SJCRH30 (cell line): ENCODE measurements around the gene VRK1. TPM values are rescaled to one million over a fixed set of nuclear protein-coding genes. Genes with fewer than 3 reads are reported as not detected.

ENCODE experiments used
- DNase-seq, 2 experiments: peaks; one replicate each; pipeline ENCODE4 v3.0.0-alpha.2; 2015 to 2020
- H3K27ac ChIP-seq: fragments of 250-450 bp; sonication (Bioruptor Pico); 2 replicates; pipeline ENCODE4 v1.5.1; 2020; ENCODE audit warnings: mild to moderate bottlenecking, moderate library complexity
- H3K27me3 ChIP-seq: fragments of 250-450 bp; sonication (Bioruptor Pico); 2 replicates; pipeline ENCODE4 v1.5.1; 2020; ENCODE audit warnings: mild to moderate bottlenecking, moderate library complexity
- H3K36me3 ChIP-seq: fragments of 250-450 bp; sonication (Bioruptor Pico); 2 replicates; pipeline ENCODE4 v1.5.1; 2020; ENCODE audit warnings: mild to moderate bottlenecking, moderate library complexity
- H3K4me1 ChIP-seq: fragments of 250-450 bp; sonication (Bioruptor Pico); 2 replicates; pipeline ENCODE4 v1.5.1; 2020; ENCODE audit warnings: mild to moderate bottlenecking, moderate library complexity
- H3K4me3 ChIP-seq: fragments of 250-450 bp; sonication (Bioruptor Pico); 2 replicates; pipeline ENCODE4 v1.5.1; 2020; ENCODE audit warnings: mild to moderate bottlenecking, moderate library complexity
- H3K9me3 ChIP-seq: fragments of 250-450 bp; sonication (Bioruptor Pico); replicated peaks from 2 replicates; pipeline ENCODE4 v1.5.1; 2020; ENCODE audit warnings: mild to moderate bottlenecking, moderate library complexity
- total RNA-seq: library from RNA; depleted of rRNA; stranded (reverse); fragments of >200 nt; shearing (Covaris generic); gene quantifications from 2 replicates; pipeline ENCODE4 v1.2.3, GENCODE V29; 2014

The VRK1 gene
- total RNA-seq, 1 experiment from 2014 or later, result 119 TPM

DNA sequence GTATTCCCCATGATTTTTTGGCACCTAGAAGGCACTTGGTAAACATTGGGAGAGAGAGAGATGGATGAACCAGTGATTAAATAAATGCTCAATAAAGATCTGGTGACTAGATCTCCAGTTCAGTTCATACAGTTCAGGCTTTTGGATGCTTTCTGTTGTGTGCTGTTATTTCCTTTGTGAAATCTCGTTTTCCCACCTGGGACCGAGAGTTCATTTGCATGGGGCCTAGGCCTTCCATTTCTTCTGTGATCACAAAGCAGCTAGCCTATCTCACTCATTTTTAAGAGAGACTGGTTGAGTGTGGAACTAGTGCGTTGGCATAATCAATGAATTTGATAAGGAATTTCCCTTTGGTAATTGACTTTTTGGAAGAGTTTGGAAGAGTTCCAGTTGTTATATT lies 104.0 kb downstream of the VRK1 start:
- Histone ChIP-seq H3K4me3 (no peak overlapping the region), H3K4me1 (no peaks in the 10 kb centered on the region), H3K9me3 (no peaks in the 10 kb centered on the region), H3K27ac (no peak overlapping the region), H3K36me3 (no peaks in the 10 kb centered on the region; the same call in 1 of the 2 replicates), H3K27me3 (no peaks in the 10 kb centered on the region)
- DNase-seq, result no peak

DNA sequence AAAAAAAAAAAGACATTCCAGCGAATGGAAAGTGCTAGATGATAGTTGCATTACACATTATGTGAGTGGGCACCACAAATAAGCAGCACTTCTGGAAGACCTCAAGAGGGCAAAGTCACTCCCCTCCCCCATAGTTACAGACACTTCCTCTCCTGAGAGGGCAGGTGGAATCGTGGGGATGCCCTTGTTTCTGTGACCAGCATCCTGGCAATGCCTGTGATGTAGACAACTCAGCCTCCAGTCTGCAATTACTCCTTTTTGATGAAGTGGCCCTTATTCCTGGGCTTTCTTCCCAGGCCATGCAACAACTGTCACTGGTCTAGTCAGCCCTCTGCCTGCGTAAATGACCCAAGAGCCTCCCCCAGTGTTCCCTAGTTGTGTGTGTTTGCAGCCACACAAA lies 104.8 kb downstream of the VRK1 start:
- H3K36me3 ChIP-seq, result no peaks in the 10 kb centered on the region; the same call in 1 of the 2 replicates
- H3K4me1 ChIP-seq, result no peaks in the 10 kb centered on the region
- H3K27ac ChIP-seq, result no peak overlapping the region
- H3K9me3 ChIP-seq, result no peaks in the 10 kb centered on the region
- no peak for DNase-seq
- H3K4me3 ChIP-seq, result no peak overlapping the region
- H3K27me3 ChIP-seq, result no peaks in the 10 kb centered on the region

DNA sequence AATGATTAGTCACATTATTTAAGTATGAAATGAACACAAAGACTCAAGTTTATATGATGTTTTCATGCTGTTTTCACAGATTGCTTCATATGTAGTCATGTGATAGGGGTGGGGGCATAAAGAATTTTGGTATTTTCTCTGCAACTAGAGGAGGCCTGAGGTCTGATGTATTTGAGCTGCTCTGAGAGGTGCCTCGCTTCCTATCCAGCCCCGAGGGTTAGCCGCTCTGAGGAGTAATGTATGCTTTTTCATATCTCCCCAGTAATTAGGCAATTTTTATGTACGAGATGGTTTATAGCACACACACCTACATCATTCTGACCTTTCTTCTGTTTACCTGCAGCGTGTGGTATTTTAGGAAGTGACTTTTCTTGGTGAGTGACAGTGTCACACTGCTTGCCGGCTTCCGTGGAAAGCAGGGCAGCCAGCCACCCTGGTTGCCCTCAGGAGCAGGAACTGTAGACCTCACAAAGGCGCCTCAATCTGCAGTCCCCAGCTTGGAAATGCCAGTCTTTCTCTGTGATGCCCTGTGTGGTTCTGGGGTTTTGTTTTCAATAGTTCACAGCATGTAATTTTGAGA lies 106.4 kb downstream of the VRK1 start:
- H3K27ac ChIP-seq, result no peak overlapping the region
- H3K4me3 ChIP-seq, result no peak overlapping the region
- H3K9me3 ChIP-seq, result no peaks in the 10 kb centered on the region
- H3K36me3 ChIP-seq, result no peaks in the 10 kb centered on the region; the same call in 1 of the 2 replicates
- no peaks in the 10 kb centered on the region for H3K4me1 ChIP-seq
- DNase-seq, result no peak
- no peaks in the 10 kb centered on the region for H3K27me3 ChIP-seq

DNA sequence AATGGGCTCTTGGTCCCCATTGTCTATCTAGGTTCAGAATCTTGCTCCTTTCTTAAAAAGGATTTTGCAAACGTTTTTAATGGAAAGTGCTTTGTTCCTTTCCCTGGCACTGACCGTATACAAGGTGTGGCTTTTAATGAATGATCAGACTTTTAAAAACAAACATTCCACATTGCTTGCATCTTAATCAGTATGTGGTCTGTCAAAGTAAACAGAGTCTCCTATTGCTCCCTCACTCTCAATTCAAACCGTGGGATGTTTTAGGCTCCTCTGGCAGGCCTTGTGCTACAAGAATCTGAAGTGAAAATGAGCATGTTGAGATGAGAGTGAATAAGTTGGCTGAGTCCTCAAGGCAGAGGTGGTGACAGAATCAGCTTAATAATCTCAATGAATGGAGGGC lies 107.0 kb downstream of the VRK1 start:
- H3K36me3 ChIP-seq, result no peaks in the 10 kb centered on the region; the same call in 1 of the 2 replicates
- no peak overlapping the region for H3K4me3 ChIP-seq
- no peak overlapping the region for H3K27ac ChIP-seq
- no peak for DNase-seq
- H3K4me1 ChIP-seq, result no peaks in the 10 kb centered on the region
- no peaks in the 10 kb centered on the region for H3K27me3 ChIP-seq
- H3K9me3 ChIP-seq, result no peaks in the 10 kb centered on the region

DNA sequence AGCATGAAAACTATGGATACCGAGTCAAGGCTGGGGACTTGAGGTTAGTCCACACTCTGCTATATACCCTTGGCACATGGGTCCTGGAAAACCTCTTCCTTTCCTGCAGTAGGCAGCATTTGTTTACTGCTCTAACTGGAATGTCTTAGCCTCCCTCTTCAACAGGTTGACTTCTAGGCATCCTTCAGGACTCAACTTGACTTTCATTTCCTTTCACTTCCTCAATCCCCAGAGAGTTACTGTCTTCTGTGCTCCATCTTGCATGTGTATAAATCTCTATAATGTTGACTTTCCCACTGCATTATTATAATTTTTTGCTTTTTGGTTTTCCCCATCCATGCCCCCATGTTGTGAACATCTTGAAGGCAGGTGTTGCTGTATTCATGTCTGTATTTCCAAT lies 107.9 kb downstream of the VRK1 start:
- no peaks in the 10 kb centered on the region for H3K36me3 ChIP-seq
- no peak overlapping the region for H3K27ac ChIP-seq
- no peak overlapping the region for H3K4me3 ChIP-seq
- no peak for DNase-seq
- H3K4me1 ChIP-seq, result no peaks in the 10 kb centered on the region
- no peaks in the 10 kb centered on the region for H3K27me3 ChIP-seq
- peaks cover 3% of the 10 kb centered on the region for H3K9me3 ChIP-seq

DNA sequence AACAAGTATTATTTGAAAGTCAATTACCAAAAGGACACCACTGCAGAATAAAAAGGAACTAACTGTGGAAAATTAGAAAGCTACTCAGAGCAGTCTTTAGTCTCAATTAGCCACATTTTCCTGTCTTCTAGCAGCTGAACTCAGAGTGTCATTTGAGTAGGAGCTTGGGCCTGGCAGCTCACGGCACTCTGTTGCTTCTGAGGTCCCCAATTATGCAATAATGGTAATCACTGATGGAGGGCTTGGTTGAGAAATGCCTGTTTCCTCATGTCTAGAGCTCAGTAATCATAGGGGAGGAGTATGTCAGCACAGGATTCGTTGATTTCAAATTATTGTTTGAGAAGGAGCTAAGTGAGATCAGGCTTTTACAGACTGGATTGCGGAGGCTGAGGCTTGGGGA lies 108.6 kb downstream of the VRK1 start:
- no peak overlapping the region for H3K4me3 ChIP-seq
- no peaks in the 10 kb centered on the region for H3K36me3 ChIP-seq
- H3K4me1 ChIP-seq, result no peaks in the 10 kb centered on the region
- DNase-seq, result no peak
- H3K9me3 ChIP-seq, result peaks cover 3% of the 10 kb centered on the region
- no peaks in the 10 kb centered on the region for H3K27me3 ChIP-seq
- no peak overlapping the region for H3K27ac ChIP-seq

DNA sequence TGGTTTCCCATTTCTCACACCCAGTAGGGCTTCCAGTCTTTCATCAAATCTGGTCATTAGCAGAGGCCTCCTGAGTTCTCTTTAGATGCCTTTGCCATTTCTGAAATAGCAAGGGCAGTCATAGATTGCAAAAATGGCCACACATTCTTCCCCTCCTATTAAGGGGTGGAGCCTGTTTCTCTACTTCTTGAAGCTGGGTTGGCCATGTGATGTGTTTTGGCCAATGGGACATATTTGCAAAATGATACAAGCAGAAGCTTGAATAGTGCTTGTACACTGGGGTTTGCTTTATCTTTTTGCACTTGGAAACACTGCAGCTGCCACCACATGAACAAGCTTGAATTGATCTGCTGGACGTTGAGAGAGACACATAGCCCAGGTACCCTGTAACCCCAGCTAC lies 109.3 kb downstream of the VRK1 start:
- DNase-seq, result no peak
- Histone ChIP-seq H3K9me3 (peaks cover 3% of the 10 kb centered on the region), H3K4me1 (no peaks in the 10 kb centered on the region)

DNA sequence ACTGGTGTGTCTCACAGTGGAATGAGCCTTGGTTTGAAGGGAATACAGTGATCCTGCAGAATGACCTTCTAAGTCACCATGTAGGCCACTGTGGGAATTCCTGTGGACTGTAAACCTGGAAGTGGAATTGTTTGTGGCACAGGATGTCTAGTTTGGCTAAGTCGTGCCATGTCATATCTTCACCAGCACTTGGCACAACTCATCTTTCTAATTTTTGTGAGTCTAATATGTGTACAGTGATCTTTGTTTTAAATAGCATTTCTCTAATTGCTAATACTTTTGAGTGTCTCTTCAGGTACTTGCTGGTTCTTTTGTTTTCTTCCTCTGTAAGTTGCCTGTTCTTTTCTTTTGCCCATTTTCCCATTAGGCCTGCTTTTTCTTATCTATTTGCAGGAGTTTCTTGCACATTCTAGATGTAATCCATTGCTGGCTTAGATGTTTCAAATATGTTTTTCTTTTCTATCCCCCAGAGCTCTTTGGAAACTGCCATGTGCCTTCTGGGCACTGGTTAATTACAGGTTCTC lies 112.7 kb downstream of the VRK1 start:
- DNase-seq, result no peak
- H3K36me3 ChIP-seq, result no peaks in the 10 kb centered on the region
- no peaks in the 10 kb centered on the region for H3K27me3 ChIP-seq
- no peaks in the 10 kb centered on the region for H3K4me1 ChIP-seq
- H3K9me3 ChIP-seq, result peaks cover 3% of the 10 kb centered on the region
- H3K27ac ChIP-seq, result no peak overlapping the region
- no peak overlapping the region for H3K4me3 ChIP-seq

More for the DNA sequence above, 109.3 kb downstream of the VRK1 start:
- H3K27ac ChIP-seq, result no peak overlapping the region
- no peaks in the 10 kb centered on the region for H3K27me3 ChIP-seq
- H3K4me3 ChIP-seq, result no peak overlapping the region
- H3K36me3 ChIP-seq, result no peaks in the 10 kb centered on the region

DNA sequence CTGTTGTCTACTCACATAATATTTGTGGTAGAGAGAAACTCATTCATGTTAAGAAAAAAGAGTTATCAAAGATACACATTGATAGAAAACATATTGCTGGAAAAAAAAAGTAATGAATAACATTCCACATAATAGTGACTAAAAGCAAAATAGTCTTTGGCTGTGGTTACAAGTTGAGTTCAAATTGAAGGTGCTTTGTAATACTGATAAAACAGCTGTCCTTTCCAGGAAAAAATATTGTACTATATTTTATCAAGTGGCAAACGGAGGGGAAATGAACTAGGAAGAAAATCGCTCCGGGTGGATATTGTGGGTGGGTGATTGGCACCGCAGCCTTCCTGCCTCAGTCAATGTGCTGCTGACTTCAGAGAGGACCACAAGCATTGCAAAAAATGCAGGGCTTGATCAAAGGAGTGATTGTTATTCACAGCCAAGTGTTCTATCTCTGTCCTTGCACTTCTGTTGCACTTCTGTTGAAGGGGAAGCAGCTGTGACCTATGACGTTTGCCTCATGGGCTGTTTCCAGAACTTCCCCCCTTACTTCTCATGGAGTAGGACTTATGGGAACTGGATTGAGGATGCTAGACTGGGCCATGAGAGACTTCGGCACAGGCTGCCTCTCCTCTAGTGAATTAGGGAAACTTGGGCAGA lies 114.4 kb downstream of the VRK1 start:
- Histone ChIP-seq H3K27ac (no peak overlapping the region), H3K36me3 (no peaks in the 10 kb centered on the region), H3K9me3 (peaks cover 3% of the 10 kb centered on the region), H3K27me3 (no peaks in the 10 kb centered on the region), H3K4me1 (no peaks in the 10 kb centered on the region), H3K4me3 (no peak overlapping the region)
- DNase-seq, result peak in 1 of 2 experiments; percentile 11

DNA sequence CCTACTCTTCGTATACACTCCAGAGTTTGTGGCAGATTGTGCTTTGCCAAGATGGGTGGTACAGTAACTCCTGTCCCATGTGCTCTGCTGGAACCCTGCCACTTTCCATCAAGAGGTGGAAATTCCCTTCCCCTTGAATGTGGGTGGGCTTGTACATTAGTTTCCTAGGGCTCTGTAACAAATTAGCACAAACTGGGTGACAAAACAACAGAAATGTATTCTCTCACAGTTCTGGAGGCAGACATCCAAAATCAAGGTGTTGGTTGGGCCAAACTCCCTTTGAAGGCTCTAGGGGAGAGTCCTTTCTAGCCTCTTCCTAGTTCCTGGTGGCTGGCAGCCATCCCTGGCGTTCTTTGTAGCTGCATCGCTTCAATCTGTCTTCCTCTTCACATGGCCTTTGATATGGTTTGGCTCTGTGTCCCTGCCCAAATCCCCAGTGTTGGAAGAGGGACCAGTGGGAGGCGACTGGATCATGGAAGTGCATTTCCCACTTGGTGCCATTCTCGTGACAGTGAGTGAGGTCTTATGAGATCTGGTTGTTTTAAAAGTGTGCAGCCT lies 117.5 kb downstream of the VRK1 start:
- no peak for DNase-seq
- Histone ChIP-seq H3K36me3 (no peaks in the 10 kb centered on the region), H3K9me3 (peaks cover 3% of the 10 kb centered on the region), H3K27me3 (no peaks in the 10 kb centered on the region), H3K4me1 (no peaks in the 10 kb centered on the region), H3K4me3 (no peak overlapping the region), H3K27ac (no peak overlapping the region)

DNA sequence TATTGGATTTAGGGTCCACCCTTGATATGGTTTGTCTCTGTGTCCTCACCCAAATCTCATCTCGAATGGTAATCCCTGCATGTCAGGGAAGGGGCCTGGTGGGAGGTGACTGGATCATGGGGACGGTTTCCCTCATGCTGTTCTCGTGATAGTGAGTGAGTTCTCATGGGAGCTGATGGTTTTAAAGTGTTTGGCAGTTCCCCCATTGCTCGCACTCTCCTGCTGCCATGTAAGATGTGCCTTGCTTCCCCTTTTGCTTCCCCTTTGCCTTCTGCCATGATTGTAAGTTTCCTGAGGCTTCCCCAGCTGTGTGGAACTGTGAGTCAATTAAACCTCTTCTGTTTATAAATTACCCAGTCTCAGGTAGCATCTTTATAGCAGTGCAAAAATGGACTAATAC lies 118.3 kb downstream of the VRK1 start:
- no peak overlapping the region for H3K27ac ChIP-seq
- no peaks in the 10 kb centered on the region for H3K27me3 ChIP-seq
- no peak for DNase-seq
- H3K36me3 ChIP-seq, result no peaks in the 10 kb centered on the region
- no peak overlapping the region for H3K4me3 ChIP-seq
- no peaks in the 10 kb centered on the region for H3K4me1 ChIP-seq
- H3K9me3 ChIP-seq, result no peaks in the 10 kb centered on the region

DNA sequence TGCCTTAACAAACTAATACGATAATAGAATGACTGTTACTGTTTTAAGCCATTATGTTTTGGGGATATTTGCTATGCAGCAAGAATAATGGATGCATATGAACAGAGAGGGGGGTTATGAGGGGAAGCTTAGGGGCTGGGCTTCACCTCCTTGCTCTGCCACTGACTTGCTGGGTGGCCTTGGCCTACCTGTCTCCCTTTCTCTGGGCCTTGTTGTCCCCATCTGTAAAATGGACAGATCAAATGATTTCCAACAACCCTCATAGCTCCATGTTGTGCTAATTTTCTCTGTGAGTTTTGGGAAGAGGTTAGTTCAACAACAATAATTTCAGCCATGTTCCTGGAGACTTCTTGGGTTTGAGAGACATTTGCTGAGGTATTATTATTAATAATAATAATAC lies 119.6 kb downstream of the VRK1 start:
- no peaks in the 10 kb centered on the region for H3K36me3 ChIP-seq
- no peaks in the 10 kb centered on the region for H3K4me1 ChIP-seq
- H3K4me3 ChIP-seq, result no peak overlapping the region
- DNase-seq, result no peak
- H3K27ac ChIP-seq, result no peak overlapping the region
- no peaks in the 10 kb centered on the region for H3K9me3 ChIP-seq
- H3K27me3 ChIP-seq, result no peaks in the 10 kb centered on the region

DNA sequence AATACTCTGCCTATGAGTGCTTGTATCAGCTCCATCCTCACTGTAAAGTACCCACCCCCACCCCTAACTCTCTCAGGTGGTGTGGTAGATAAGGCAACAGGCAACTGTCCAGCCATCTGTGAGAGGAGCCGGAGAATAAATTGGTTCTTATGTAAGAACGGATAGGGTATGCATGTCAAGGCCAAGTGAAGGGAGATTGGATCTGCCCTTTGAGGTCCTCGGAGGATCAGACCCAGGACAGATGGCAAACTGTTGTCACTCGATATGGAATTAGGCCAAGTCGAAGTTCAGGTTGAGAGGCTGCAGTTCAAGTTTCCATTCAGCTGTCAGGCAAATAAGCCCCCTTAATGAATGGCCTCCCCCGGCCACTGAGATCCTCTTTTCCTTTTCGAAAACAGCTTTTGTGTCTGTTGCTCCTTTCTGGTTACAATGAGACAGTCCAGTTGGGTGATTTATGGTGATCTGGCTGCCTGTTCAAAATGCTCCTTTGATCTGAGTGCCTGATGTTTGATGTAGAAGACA lies 120.3 kb downstream of the VRK1 start:
- Histone ChIP-seq H3K9me3 (no peaks in the 10 kb centered on the region), H3K4me3 (no peak overlapping the region), H3K4me1 (no peaks in the 10 kb centered on the region), H3K27ac (no peak overlapping the region), H3K36me3 (no peaks in the 10 kb centered on the region), H3K27me3 (no peaks in the 10 kb centered on the region)
- peak; percentile 7 to 46 for DNase-seq

DNA sequence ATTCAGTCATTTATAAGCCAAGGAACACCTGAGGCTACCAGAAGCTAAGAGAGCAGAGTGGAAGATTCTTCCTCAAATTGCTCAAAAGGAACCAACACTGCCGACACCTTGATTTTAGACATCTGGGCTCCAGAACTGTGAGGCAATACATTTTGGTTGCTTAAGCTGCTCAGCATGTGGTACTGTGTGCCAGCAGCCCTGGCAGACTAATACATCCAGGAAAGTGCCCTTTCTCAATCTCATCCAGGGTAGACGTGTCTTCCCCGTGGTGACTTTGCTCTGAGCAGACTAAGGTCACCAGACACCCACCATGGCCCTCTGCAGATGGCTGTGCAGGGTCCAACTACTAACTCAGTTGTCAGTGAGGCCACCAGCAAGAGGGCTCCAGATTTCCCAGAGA lies 122.8 kb downstream of the VRK1 start:
- Histone ChIP-seq H3K4me1 (no peaks in the 10 kb centered on the region), H3K36me3 (no peaks in the 10 kb centered on the region), H3K9me3 (no peaks in the 10 kb centered on the region), H3K4me3 (no peak overlapping the region), H3K27ac (no peak overlapping the region), H3K27me3 (no peaks in the 10 kb centered on the region)
- DNase-seq, result no peak

DNA sequence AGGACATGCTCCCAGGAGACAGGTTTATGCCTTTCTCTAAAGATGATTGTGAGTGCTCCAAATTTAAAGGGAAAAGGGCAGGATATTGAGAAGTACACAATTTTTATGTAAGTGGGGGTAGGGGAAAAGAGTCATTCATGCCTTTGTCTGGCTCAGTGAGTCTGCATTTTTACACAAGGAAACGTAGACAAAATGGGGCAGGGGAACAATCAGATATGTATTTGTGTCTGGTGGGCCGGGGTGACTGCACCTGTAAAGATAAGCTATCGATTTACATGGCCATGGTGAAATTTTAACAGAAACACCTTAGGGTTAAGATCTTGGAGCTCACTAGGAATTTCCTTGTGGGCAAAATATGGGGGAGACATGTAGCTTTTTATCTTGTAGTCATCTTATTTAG lies 123.6 kb downstream of the VRK1 start:
- no peaks in the 10 kb centered on the region for H3K27me3 ChIP-seq
- H3K9me3 ChIP-seq, result no peaks in the 10 kb centered on the region
- no peak overlapping the region for H3K27ac ChIP-seq
- no peaks in the 10 kb centered on the region for H3K36me3 ChIP-seq
- no peak for DNase-seq
- H3K4me1 ChIP-seq, result no peaks in the 10 kb centered on the region
- no peak overlapping the region for H3K4me3 ChIP-seq
